Measurements from ENCODE around the gene KRTAP29-1.

The KRTAP29-1 gene

GRCh38 chr17:41326173-41327145 lies 23.8 kb upstream of the KRTAP29-1 start:
- Histone ChIP-seq H3K27me3 (ENCODE audit: low read depth, low read length) (no peaks in the 10 kb centered on the region), H3K9me3 (ENCODE audit: control insufficient read depth in 1 of 2, low read length in 2 of 2) (no peaks in the 10 kb centered on the region), H3K27ac (ENCODE audit: low read length) (no peak overlapping the region), H3K4me3 (ENCODE audit: low read depth in 1 of 2, low read length in 2 of 2) (no peak overlapping the region), H3K4me1 (ENCODE audit: control insufficient read depth in 1 of 2, insufficient read depth in 2 of 2, low read length in 2 of 2) (no peaks in the 10 kb centered on the region), H3K36me3 (ENCODE audit: control insufficient read depth in 1 of 2, insufficient read depth in 2 of 2, low read length in 2 of 2) (no peaks in the 10 kb centered on the region)

DNA sequence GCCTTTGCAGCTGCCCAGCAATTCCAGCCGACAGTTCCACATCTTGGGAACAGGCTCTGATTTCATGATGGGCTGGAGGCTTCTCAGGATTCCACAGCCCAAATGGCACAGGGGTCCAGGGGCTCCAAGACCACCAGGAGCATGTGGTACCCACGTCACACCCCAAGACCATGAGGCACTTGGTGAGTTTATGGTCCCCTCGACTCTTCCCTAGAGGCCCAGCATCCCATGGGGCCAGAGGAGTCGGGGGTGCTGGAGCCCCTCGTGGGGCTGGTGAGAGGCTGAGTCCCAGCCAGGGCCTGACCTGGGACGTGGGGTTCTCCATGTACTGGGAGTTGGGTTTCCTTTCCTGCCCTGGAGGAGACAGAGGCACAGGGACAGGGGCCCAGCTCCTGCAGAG lies 23.0 kb upstream of the KRTAP29-1 start:
- H3K9me3 ChIP-seq (ENCODE audit: control insufficient read depth in 1 of 2, low read length in 2 of 2): peaks cover 0 to under 1% of the 10 kb centered on the region in 2 donors
- H3K27ac ChIP-seq (ENCODE audit: low read length): no peak overlapping the region
- no peak overlapping the region for H3K4me3 ChIP-seq (ENCODE audit: low read depth in 1 of 2, low read length in 2 of 2)
- no peaks in the 10 kb centered on the region for H3K27me3 ChIP-seq (ENCODE audit: low read depth, low read length)
- H3K4me1 ChIP-seq (ENCODE audit: control insufficient read depth in 1 of 2, insufficient read depth in 2 of 2, low read length in 2 of 2): no peaks in the 10 kb centered on the region
- H3K36me3 ChIP-seq (ENCODE audit: control insufficient read depth in 1 of 2, insufficient read depth in 2 of 2, low read length in 2 of 2): no peaks in the 10 kb centered on the region

DNA sequence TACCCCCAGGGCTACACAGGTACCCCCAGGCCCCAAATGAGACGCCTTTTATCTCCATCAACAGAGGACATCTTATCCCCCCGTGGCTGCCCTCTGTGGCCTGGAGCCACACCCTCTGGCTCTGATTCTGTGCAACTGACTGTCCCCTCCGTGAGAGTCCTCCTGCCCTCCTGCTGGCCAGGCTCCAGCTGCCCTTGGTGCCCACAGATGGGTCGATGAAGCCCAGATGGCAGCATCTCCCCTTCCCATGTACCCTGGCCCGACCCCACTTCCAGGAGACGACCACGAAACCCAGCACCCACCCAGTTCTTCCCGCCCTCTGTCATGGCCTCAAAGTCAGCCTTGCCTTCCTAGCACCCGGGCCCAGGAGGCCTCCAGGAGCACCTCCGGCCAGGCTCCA lies 22.5 kb upstream of the KRTAP29-1 start:
- H3K27me3 ChIP-seq (ENCODE audit: low read depth, low read length): no peaks in the 10 kb centered on the region
- peaks cover 0 to 5% of the 10 kb centered on the region in 2 donors for H3K9me3 ChIP-seq (ENCODE audit: control insufficient read depth in 1 of 2, low read length in 2 of 2)
- H3K4me1 ChIP-seq (ENCODE audit: control insufficient read depth in 1 of 2, insufficient read depth in 2 of 2, low read length in 2 of 2): no peaks in the 10 kb centered on the region
- no peak overlapping the region for H3K4me3 ChIP-seq (ENCODE audit: low read depth in 1 of 2, low read length in 2 of 2)
- H3K27ac ChIP-seq (ENCODE audit: low read length): no peak overlapping the region
- no peaks in the 10 kb centered on the region for H3K36me3 ChIP-seq (ENCODE audit: control insufficient read depth in 1 of 2, insufficient read depth in 2 of 2, low read length in 2 of 2)

DNA sequence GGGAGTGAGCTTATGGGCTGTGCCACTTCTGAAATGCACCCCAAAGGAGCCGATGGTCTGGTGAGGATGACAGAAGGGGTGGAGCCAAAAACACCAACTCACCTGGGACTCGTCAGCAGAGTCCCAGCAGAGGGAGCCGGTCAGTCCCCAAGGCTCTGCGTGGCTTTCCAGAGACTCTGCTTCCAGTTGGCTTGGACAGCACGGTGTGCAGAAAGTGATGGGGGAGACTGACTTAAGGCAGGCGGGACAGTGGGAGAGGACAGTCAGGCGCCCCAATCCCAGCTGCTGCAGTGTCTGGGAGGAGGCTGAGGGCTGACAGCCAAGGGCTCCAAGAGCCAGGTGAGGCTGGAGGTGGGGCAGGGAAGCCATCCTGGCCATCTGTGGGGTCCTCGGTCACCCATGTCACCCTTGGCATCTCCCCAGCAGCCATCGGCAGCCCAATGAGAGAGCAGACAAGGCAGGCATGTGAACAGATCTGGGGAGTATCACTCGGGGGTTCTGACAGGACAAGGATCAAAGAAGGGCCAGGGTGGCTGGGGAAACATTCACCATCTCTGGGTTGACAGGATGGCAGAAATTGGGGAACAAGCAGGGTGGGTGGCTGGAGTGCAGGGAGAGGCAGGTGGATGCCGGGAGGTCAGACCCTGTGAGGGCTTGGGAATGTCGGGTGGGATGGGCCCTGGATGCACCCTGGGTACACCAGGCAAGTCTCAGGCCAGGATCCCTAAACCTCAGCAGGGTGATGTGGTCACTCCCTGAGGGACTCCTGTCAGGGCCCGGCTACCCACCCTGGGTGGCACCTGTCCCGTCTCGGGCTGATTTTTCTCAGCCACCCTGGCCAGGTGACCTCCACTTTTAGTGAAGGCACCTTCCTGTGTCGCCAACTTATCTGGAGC lies 21.8 kb upstream of the KRTAP29-1 start:
- Histone ChIP-seq H3K9me3 (ENCODE audit: control insufficient read depth in 1 of 2, low read length in 2 of 2) (peaks cover 0 to 10% of the 10 kb centered on the region in 2 donors), H3K27ac (ENCODE audit: low read length) (no peak overlapping the region), H3K36me3 (ENCODE audit: control insufficient read depth in 1 of 2, insufficient read depth in 2 of 2, low read length in 2 of 2) (no peaks in the 10 kb centered on the region), H3K27me3 (ENCODE audit: low read depth, low read length) (no peaks in the 10 kb centered on the region), H3K4me1 (ENCODE audit: control insufficient read depth in 1 of 2, insufficient read depth in 2 of 2, low read length in 2 of 2) (no peaks in the 10 kb centered on the region), H3K4me3 (ENCODE audit: low read depth in 1 of 2, low read length in 2 of 2) (no peak overlapping the region)

- Histone ChIP-seq H3K9me3 (ENCODE audit: control insufficient read depth in 1 of 2, low read length in 2 of 2) (peaks cover 0 to 10% of the 10 kb centered on the region in 2 donors), H3K27me3 (ENCODE audit: low read depth, low read length) (no peaks in the 10 kb centered on the region), H3K4me3 (ENCODE audit: low read depth in 1 of 2, low read length in 2 of 2) (no peak overlapping the region), H3K4me1 (ENCODE audit: control insufficient read depth in 1 of 2, insufficient read depth in 2 of 2, low read length in 2 of 2) (no peaks in the 10 kb centered on the region), H3K36me3 (ENCODE audit: control insufficient read depth in 1 of 2, insufficient read depth in 2 of 2, low read length in 2 of 2) (no peaks in the 10 kb centered on the region), H3K27ac (ENCODE audit: low read length) (no peak overlapping the region)
Measured at GRCh38 chr17:41322903-41323895, 20.5 kb upstream of the KRTAP29-1 start.

GRCh38 chr17:41322094-41322902 lies 19.6 kb upstream of the KRTAP29-1 start:
- no peak overlapping the region for H3K27ac ChIP-seq (ENCODE audit: low read length)
- no peaks in the 10 kb centered on the region for H3K36me3 ChIP-seq (ENCODE audit: control insufficient read depth in 1 of 2, insufficient read depth in 2 of 2, low read length in 2 of 2)
- no peaks in the 10 kb centered on the region for H3K4me1 ChIP-seq (ENCODE audit: control insufficient read depth in 1 of 2, insufficient read depth in 2 of 2, low read length in 2 of 2)
- H3K9me3 ChIP-seq (ENCODE audit: control insufficient read depth in 1 of 2, low read length in 2 of 2): peaks cover 0 to 10% of the 10 kb centered on the region in 2 donors
- H3K4me3 ChIP-seq (ENCODE audit: low read depth in 1 of 2, low read length in 2 of 2): no peak overlapping the region
- H3K27me3 ChIP-seq (ENCODE audit: low read depth, low read length): no peaks in the 10 kb centered on the region

GRCh38 chr17:41318231-41318630 lies 15.6 kb upstream of the KRTAP29-1 start:
- no peak overlapping the region for H3K4me3 ChIP-seq (ENCODE audit: low read depth in 1 of 2, low read length in 2 of 2)
- H3K9me3 ChIP-seq (ENCODE audit: control insufficient read depth in 1 of 2, low read length in 2 of 2): peaks cover 0 to 10% of the 10 kb centered on the region in 2 donors
- H3K4me1 ChIP-seq (ENCODE audit: control insufficient read depth in 1 of 2, insufficient read depth in 2 of 2, low read length in 2 of 2): no peaks in the 10 kb centered on the region
- H3K36me3 ChIP-seq (ENCODE audit: control insufficient read depth in 1 of 2, insufficient read depth in 2 of 2, low read length in 2 of 2): no peaks in the 10 kb centered on the region
- no peak overlapping the region for H3K27ac ChIP-seq (ENCODE audit: low read length)
- no peaks in the 10 kb centered on the region for H3K27me3 ChIP-seq (ENCODE audit: low read depth, low read length)

DNA sequence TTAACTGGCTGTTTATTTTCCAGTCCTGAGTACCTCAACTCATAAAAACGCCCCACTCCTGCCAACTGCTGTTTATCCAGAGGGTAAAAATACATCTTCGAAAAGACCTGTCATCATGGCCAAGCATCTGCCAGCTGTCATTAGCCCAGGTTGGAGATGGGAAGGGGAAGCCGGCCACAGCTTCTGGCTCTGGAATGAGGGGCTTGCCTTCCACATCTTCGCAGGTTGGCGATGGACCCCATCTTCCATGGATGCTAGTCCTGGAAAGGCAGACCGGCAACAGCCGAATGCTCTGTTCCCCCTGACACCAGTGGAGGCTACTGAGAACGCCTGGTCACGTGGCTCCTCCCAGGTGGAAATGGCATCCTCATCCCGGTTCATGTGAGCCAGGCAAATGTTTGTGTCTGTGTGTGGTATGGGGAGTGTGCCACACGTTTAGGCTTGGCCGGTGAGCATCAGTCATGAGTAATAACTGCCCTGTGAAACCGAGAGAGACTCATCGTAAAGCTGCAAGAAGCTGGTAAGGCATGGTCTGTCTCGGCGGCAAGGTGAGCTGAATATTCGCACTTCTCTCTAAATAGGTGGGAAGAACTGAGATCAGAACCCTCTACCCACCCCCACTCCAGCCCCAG lies 13.3 kb upstream of the KRTAP29-1 start:
- no peaks in the 10 kb centered on the region for H3K4me1 ChIP-seq (ENCODE audit: control insufficient read depth in 1 of 2, insufficient read depth in 2 of 2, low read length in 2 of 2)
- no peaks in the 10 kb centered on the region for H3K27me3 ChIP-seq (ENCODE audit: low read depth, low read length)
- H3K27ac ChIP-seq (ENCODE audit: low read length): no peak overlapping the region
- H3K4me3 ChIP-seq (ENCODE audit: low read depth in 1 of 2, low read length in 2 of 2): no peak overlapping the region
- H3K36me3 ChIP-seq (ENCODE audit: control insufficient read depth in 1 of 2, insufficient read depth in 2 of 2, low read length in 2 of 2): no peaks in the 10 kb centered on the region
- peaks cover 0 to 10% of the 10 kb centered on the region in 2 donors for H3K9me3 ChIP-seq (ENCODE audit: control insufficient read depth in 1 of 2, low read length in 2 of 2)

GRCh38 chr17:41315204-41315794 lies 12.6 kb upstream of the KRTAP29-1 start, which contains the start of gene KRTAP17-1:
Gene KRTAP17-1 (minus strand): TSS chr17:41315710. CDS start chr17:41315650, 60 bp downstream.
- H3K4me1 ChIP-seq (ENCODE audit: control insufficient read depth in 1 of 2, insufficient read depth in 2 of 2, low read length in 2 of 2): no peaks in the 10 kb centered on the region
- no peaks in the 10 kb centered on the region for H3K36me3 ChIP-seq (ENCODE audit: control insufficient read depth in 1 of 2, insufficient read depth in 2 of 2, low read length in 2 of 2)
- no peak within 1 kb of the TSS for H3K4me3 ChIP-seq (ENCODE audit: low read depth in 1 of 2, low read length in 2 of 2)
- peaks cover 0 to 6% of the 10 kb centered on the region in 2 donors for H3K9me3 ChIP-seq (ENCODE audit: control insufficient read depth in 1 of 2, low read length in 2 of 2)
- no peak within 1 kb of the TSS for H3K27ac ChIP-seq (ENCODE audit: low read length)
- no peaks in the 10 kb centered on the region for H3K27me3 ChIP-seq (ENCODE audit: low read depth, low read length)

Measured in muscle layer of duodenum (tissue), 2 donors.